GM21367 (cell line): Measurements from ENCODE around the gene MDM2.
A peak's percentile ranks its signal among the peaks of the same experiment; 100 is the strongest.
"Not testable (repeated sequence)": the region's sequence is repeated elsewhere in the genome, so short reads cannot be mapped to it uniquely, and the experiment has no call there.

Source experiments
- ATAC-seq: cut with Tn5 transposase; IDR thresholded peaks from one replicate; pipeline ENCODE4 v1.9.1; 2021; ENCODE audit not compliant: unreplicated experiment

Gene MDM2

GRCh38 chr12:68785358-68785757 lies 22.6 kb upstream of the MDM2 start:
- no peak for ATAC-seq

GRCh38 chr12:68785823-68786222 lies 22.2 kb upstream of the MDM2 start:
- no peak for ATAC-seq

GRCh38 chr12:68786929-68787328 lies 21.0 kb upstream of the MDM2 start:
- ATAC-seq, result no peak

- no peak for ATAC-seq
Observed at GRCh38 chr12:68788554-68789143, 19.3 kb upstream of the MDM2 start.

- ATAC-seq, result no peak
Observed at GRCh38 chr12:68789144-68789878, 18.7 kb upstream of the MDM2 start.

GRCh38 chr12:68790081-68790951 lies 17.7 kb upstream of the MDM2 start:
- no peak for ATAC-seq

GRCh38 chr12:68790952-68791234 lies 17.1 kb upstream of the MDM2 start:
- no peak for ATAC-seq

GRCh38 chr12:68791897-68792481 lies 16.0 kb upstream of the MDM2 start:
- ATAC-seq, result no peak

- peak; percentile 96 for ATAC-seq
Observed at GRCh38 chr12:68792952-68793351, 15.0 kb upstream of the MDM2 start.

- no peak for ATAC-seq
Observed at GRCh38 chr12:68793436-68793835, 14.5 kb upstream of the MDM2 start.

GRCh38 chr12:68793975-68794652 lies 13.9 kb upstream of the MDM2 start:
- no peak for ATAC-seq

GRCh38 chr12:68794653-68795251 lies 13.2 kb upstream of the MDM2 start:
- ATAC-seq, result no peak

- ATAC-seq, result no peak
Observed at GRCh38 chr12:68796399-68796798, 11.6 kb upstream of the MDM2 start.

GRCh38 chr12:68798882-68799234 lies 9.1 kb upstream of the MDM2 start:
- ATAC-seq, result no peak

- no peak for ATAC-seq
Observed at GRCh38 chr12:68800294-68800693, 7.7 kb upstream of the MDM2 start.

GRCh38 chr12:68801124-68801523 lies 6.9 kb upstream of the MDM2 start:
- not testable (repeated sequence) for ATAC-seq

- not testable (repeated sequence) for ATAC-seq
Observed at GRCh38 chr12:68802372-68802745, 5.6 kb upstream of the MDM2 start.

GRCh38 chr12:68802911-68803651 lies 4.9 kb upstream of the MDM2 start:
- ATAC-seq, result not testable (repeated sequence)

- ATAC-seq, result no peak
Observed at GRCh38 chr12:68803948-68804656, 3.9 kb upstream of the MDM2 start.
